ENCODE results near the gene SH3PXD2A. TPM values are rescaled to one million over a fixed set of nuclear protein-coding genes. Genes with fewer than 3 reads are reported as not detected.

SH3PXD2A gene
- total RNA-seq, 1 donor from 2014 or later, result 17.3 TPM

DNA sequence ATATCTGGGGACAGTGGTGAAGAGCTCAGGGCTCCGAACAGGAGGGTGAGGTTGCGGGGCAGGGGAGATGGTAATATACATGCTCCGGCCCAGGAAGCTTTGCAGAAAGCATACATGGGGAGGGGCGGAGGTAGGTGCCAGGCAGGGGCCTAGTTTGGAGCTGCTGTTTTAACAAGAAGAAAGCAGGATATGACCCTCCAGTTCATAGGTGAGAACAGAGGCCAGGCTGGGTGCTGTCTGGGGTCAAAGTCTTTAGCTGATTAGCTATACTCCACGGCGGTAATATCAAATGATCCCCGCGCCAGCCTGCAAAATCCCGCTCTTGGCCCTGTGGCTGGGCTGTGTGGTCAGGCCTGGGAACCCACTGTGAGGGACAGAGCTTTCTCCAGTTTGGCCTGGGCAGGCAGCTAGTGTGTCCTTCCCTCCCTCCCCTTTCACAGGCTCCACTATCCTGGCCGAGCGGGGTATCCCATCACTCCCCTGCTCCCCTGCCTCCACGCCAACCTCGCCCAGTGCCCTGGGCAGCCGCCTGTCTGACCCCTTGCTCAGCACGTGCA lies 266.2 kb downstream of the SH3PXD2A start:
- Histone ChIP-seq H4K20me1 (ENCODE audit: insufficient read depth, low read length) (peaks cover 18% of the 10 kb centered on the region), H3K9ac (ENCODE audit: low read length) (no peak overlapping the region), H2AFZ (ENCODE audit: low read depth, low read length) (no peak overlapping the region), H3K27me3 (ENCODE audit: insufficient read depth, low read length) (peaks cover 14% of the 10 kb centered on the region), H3K36me3 (ENCODE audit: insufficient read depth, low read length) (no peaks in the 10 kb centered on the region), H3K4me1 (ENCODE audit: insufficient read depth, low read length) (no peaks in the 10 kb centered on the region), H3K4me3 (ENCODE audit: insufficient read depth, low read depth, low read length) (no peak overlapping the region), H3K79me2 (ENCODE audit: insufficient read depth, low read length) (no peaks in the 10 kb centered on the region), H3K4me2 (ENCODE audit: low read length) (no peak overlapping the region), H3K27ac (ENCODE audit: low read depth, low read length) (no peak overlapping the region), H3K9me3 (ENCODE audit: insufficient read depth, low read depth, low read length) (peaks cover 8% of the 10 kb centered on the region)
- H3K4me3 Mint-ChIP-seq (ENCODE audit: unreplicated experiment), result no peak overlapping the region
- H3K4me1 Mint-ChIP-seq (ENCODE audit: low read depth, unreplicated experiment), result no peaks in the 10 kb centered on the region
- no peak for TF ChIP-seq EZH2 (IDR thresholded peaks at IDR 0.05; ENCODE audit: insufficient read depth, low read length)
- TF ChIP-seq, protein P1, sequence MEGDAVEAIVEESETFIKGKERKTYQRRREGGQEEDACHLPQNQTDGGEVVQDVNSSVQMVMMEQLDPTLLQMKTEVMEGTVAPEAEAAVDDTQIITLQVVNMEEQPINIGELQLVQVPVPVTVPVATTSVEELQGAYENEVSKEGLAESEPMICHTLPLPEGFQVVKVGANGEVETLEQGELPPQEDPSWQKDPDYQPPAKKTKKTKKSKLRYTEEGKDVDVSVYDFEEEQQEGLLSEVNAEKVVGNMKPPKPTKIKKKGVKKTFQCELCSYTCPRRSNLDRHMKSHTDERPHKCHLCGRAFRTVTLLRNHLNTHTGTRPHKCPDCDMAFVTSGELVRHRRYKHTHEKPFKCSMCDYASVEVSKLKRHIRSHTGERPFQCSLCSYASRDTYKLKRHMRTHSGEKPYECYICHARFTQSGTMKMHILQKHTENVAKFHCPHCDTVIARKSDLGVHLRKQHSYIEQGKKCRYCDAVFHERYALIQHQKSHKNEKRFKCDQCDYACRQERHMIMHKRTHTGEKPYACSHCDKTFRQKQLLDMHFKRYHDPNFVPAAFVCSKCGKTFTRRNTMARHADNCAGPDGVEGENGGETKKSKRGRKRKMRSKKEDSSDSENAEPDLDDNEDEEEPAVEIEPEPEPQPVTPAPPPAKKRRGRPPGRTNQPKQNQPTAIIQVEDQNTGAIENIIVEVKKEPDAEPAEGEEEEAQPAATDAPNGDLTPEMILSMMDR (IDR thresholded peaks at IDR 0.05; ENCODE audit: insufficient read depth, low read depth, low read length), result no peak
- FAIRE-seq (no peak), DNase-seq (ENCODE audit: low read depth) (no peak)
- peaks cover 40% of the 10 kb centered on the region for H3K27me3 Mint-ChIP-seq (ENCODE audit: low read depth, unreplicated experiment)
- H3K27ac Mint-ChIP-seq (ENCODE audit: unreplicated experiment), result no peak overlapping the region
- peaks cover 11% of the 10 kb centered on the region for H3K9me3 Mint-ChIP-seq (ENCODE audit: unreplicated experiment)
- peaks cover 8% of the 10 kb centered on the region for H3K36me3 Mint-ChIP-seq (ENCODE audit: low read depth, unreplicated experiment)

DNA sequence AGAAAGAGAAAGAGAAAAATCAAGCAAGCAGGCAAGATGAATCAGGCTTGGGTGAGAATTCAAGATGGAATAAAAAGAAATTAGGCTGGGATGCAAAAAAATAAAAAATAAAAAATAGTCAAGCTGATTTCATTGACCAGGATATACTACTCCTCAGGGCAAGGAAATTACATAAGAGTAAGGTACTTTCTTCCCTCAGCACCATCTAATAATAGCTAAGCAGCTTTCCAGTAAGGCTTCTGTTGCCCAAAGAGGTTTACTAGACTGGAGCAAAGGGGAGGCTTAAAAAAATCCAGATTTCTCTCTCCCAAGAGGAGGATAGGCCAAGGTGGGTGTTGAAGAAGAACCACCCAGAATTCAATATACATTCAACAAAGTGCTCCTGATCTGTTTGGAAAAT lies 268.3 kb downstream of the SH3PXD2A start:
- H3K9me3 Mint-ChIP-seq (ENCODE audit: unreplicated experiment), result peaks cover 14% of the 10 kb centered on the region
- Histone ChIP-seq H3K9me3 (ENCODE audit: insufficient read depth, low read depth, low read length) (peaks cover 8% of the 10 kb centered on the region), H2AFZ (ENCODE audit: low read depth, low read length) (no peak overlapping the region), H4K20me1 (ENCODE audit: insufficient read depth, low read length) (peaks cover under 1% of the 10 kb centered on the region), H3K4me1 (ENCODE audit: insufficient read depth, low read length) (no peaks in the 10 kb centered on the region), H3K27ac (ENCODE audit: low read depth, low read length) (no peak overlapping the region), H3K36me3 (ENCODE audit: insufficient read depth, low read length) (no peaks in the 10 kb centered on the region), H3K9ac (ENCODE audit: low read length) (no peak overlapping the region), H3K4me2 (ENCODE audit: low read length) (no peak overlapping the region), H3K79me2 (ENCODE audit: insufficient read depth, low read length) (no peaks in the 10 kb centered on the region), H3K4me3 (ENCODE audit: insufficient read depth, low read depth, low read length) (no peak overlapping the region), H3K27me3 (ENCODE audit: insufficient read depth, low read length) (peaks cover 27% of the 10 kb centered on the region)
- peaks cover 42% of the 10 kb centered on the region for H3K27me3 Mint-ChIP-seq (ENCODE audit: low read depth, unreplicated experiment)
- H3K4me1 Mint-ChIP-seq (ENCODE audit: low read depth, unreplicated experiment), result no peaks in the 10 kb centered on the region
- FAIRE-seq (no peak), DNase-seq (ENCODE audit: low read depth) (no peak)
- H3K36me3 Mint-ChIP-seq (ENCODE audit: low read depth, unreplicated experiment), result peaks cover 8% of the 10 kb centered on the region
- no peak overlapping the region for H3K4me3 Mint-ChIP-seq (ENCODE audit: unreplicated experiment)
- H3K27ac Mint-ChIP-seq (ENCODE audit: unreplicated experiment), result no peak overlapping the region
- TF ChIP-seq, protein P1 (IDR thresholded peaks at IDR 0.05; ENCODE audit: insufficient read depth, low read depth, low read length), result no peak
- no peak for TF ChIP-seq EZH2 (IDR thresholded peaks at IDR 0.05; ENCODE audit: insufficient read depth, low read length)

DNA sequence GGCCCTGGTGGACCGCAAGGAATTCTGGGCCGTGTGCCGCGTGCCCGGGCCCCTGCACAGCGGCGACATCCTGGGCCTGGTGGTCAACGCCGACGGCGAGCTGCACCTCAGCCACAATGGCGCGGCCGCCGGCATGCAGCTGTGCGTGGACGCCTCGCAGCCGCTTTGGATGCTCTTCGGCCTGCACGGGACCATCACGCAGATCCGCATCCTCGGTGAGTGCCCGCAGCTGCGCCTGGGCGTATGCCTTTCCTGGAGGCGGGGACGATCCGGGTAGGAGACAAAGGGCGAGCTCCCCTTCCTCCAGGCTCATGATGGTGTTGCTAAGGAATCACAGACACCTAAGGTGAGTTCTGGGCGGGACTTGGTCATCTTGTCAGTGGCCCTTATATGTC lies 270.4 kb downstream of the SH3PXD2A start:
- Histone ChIP-seq H3K4me1 (ENCODE audit: insufficient read depth, low read length) (no peaks in the 10 kb centered on the region), H2AFZ (ENCODE audit: low read depth, low read length) (peak overlapping the region; percentile 60), H3K9me3 (ENCODE audit: insufficient read depth, low read depth, low read length) (peaks cover 8% of the 10 kb centered on the region), H3K36me3 (ENCODE audit: insufficient read depth, low read length) (no peaks in the 10 kb centered on the region), H3K9ac (ENCODE audit: low read length) (no peak overlapping the region), H3K27ac (ENCODE audit: low read depth, low read length) (no peak overlapping the region), H3K27me3 (ENCODE audit: insufficient read depth, low read length) (peaks cover 48% of the 10 kb centered on the region), H3K4me3 (ENCODE audit: insufficient read depth, low read depth, low read length) (no peak overlapping the region), H3K4me2 (ENCODE audit: low read length) (peak overlapping the region; percentile 59), H3K79me2 (ENCODE audit: insufficient read depth, low read length) (no peaks in the 10 kb centered on the region), H4K20me1 (ENCODE audit: insufficient read depth, low read length) (no peaks in the 10 kb centered on the region)
- FAIRE-seq (no peak), DNase-seq (ENCODE audit: low read depth) (no peak)
- H3K27ac Mint-ChIP-seq (ENCODE audit: unreplicated experiment), result no peak overlapping the region
- H3K4me1 Mint-ChIP-seq (ENCODE audit: low read depth, unreplicated experiment), result peaks cover 4% of the 10 kb centered on the region
- TF ChIP-seq, protein P1 (IDR thresholded peaks at IDR 0.05; ENCODE audit: insufficient read depth, low read depth, low read length), result no peak
- peaks cover 7% of the 10 kb centered on the region for H3K36me3 Mint-ChIP-seq (ENCODE audit: low read depth, unreplicated experiment)
- peaks cover 45% of the 10 kb centered on the region for H3K27me3 Mint-ChIP-seq (ENCODE audit: low read depth, unreplicated experiment)
- peaks cover 14% of the 10 kb centered on the region for H3K9me3 Mint-ChIP-seq (ENCODE audit: unreplicated experiment)
- H3K4me3 Mint-ChIP-seq (ENCODE audit: unreplicated experiment), result no peak overlapping the region
